GM12873 (cell line): ENCODE results near the gene FGFR2.

ENCODE experiments used
- CTCF ChIP-seq: IDR thresholded peaks from 2 replicates; pipeline ENCODE4 v1.5.1; 2012; ENCODE audit warnings: low read depth, mild to moderate bottlenecking, moderate library complexity, low read length, control low read depth; ENCODE audit not compliant: insufficient read depth; ENCODE audit errors: missing control alignments

FGFR2 gene

GRCh38 chr10:121503587-121504051 is 94.6 kb downstream of the FGFR2 start:
- TF ChIP-seq CTCF: no peak

GRCh38 chr10:121501796-121502195 is 96.4 kb downstream of the FGFR2 start:
- TF ChIP-seq CTCF: no peak

- no peak for TF ChIP-seq CTCF
Observed at GRCh38 chr10:121500701-121501332, 97.4 kb downstream of the FGFR2 start.

GRCh38 chr10:121497513-121498470 is 100.5 kb downstream of the FGFR2 start:
- TF ChIP-seq CTCF: no peak

GRCh38 chr10:121495719-121496118 is 102.5 kb downstream of the FGFR2 start:
- TF ChIP-seq CTCF: no peak

- no peak for TF ChIP-seq CTCF
Observed at GRCh38 chr10:121494296-121494695, 103.9 kb downstream of the FGFR2 start.

- no peak for TF ChIP-seq CTCF
Observed at GRCh38 chr10:121493521-121493920, 104.7 kb downstream of the FGFR2 start.
